K562 (cell line): ENCODE results near the gene TEX38. TPM values are rescaled to one million over a fixed set of nuclear protein-coding genes. Genes with fewer than 3 reads are reported as not detected.

ENCODE experiments used
- ATAC-seq: fragments of 200-7000 bp; cut with Tn5 transposase; 3 replicates; pipeline ENCODE4 v1.9.1; 2020; ENCODE audit warnings: moderate library complexity
- BruUV-seq: library from RNA; stranded (reverse); fragments of 400-500 nt; replicated peaks from 2 replicates; lab custom pipeline; 2021; lab: Mats Ljungman, UMichigan
- CTCF ChIA-PET: fragments of 300-600 bp; formaldehyde crosslinking; extraction: SDS; loops from one replicate; lab custom pipeline; 2021; ENCODE audit warnings: low intra/inter-chr PET ratio; lab: Yijun Ruan, JAX
- POLR2A ChIA-PET: fragments of 300-600, 350-650 bp; sonication (Branson Sonifier 250); formaldehyde crosslinking; extraction: SDS; loops from one replicate; lab custom pipeline; 2021; ENCODE audit warnings: antibody characterized with exemption, inconsistent platforms; lab: Yijun Ruan, JAX
- DNase-seq, 4 experiments: peaks; one replicate each; pipeline versions ENCODE4 v3.0.0 to v3.0.0-alpha.2; 2011 to 2018; ENCODE audit warnings: low spot score in 3 of 4, mixed read lengths in 3 of 4; ENCODE audit errors: extremely low read depth in 1 of 4
- FAIRE-seq: peaks from 2 replicates; lab custom pipeline; 2011; peaks lifted over from hg19 to GRCh38; lab: Jason Lieb, UNC
- H2AFZ ChIP-seq: 2 replicates; pipeline ENCODE4 v1.6.0; 2011; ENCODE audit warnings: low read depth, low read length, control low read depth, inconsistent platforms
- H3K27ac ChIP-seq: fragments of 200-600 bp; 3 replicates; pipeline ENCODE4 v1.8.0; 2011; ENCODE audit warnings: low read depth, mild to moderate bottlenecking, control low read depth, inconsistent platforms, low read length, moderate library complexity, mixed read lengths; ENCODE audit errors: extremely low read depth
- H3K27me3 ChIP-seq, 2 experiments: fragments of 300-600 bp in 1 of 2; 2 replicates in 1 of 2; 3 replicates in 1 of 2; pipeline versions ENCODE4 v1.6.0 to v1.8.0; 2011; ENCODE audit warnings: inconsistent platforms in 2 of 2, low read length in 2 of 2, mild to moderate bottlenecking in 1 of 2, mixed read lengths in 1 of 2, moderate library complexity in 1 of 2; ENCODE audit not compliant: control insufficient read depth in 2 of 2, insufficient read depth in 2 of 2
- H3K36me3 ChIP-seq: fragments of 300-600 bp; 3 replicates; pipeline ENCODE4 v1.8.0; 2011; ENCODE audit warnings: mild to moderate bottlenecking, low read length, inconsistent platforms; ENCODE audit not compliant: control insufficient read depth, insufficient read depth
- H3K4me1 ChIP-seq, 2 experiments: fragments of 200-600 bp in 1 of 2; replicated peaks in 1 of 2; 2 replicates in 1 of 2; 3 replicates in 1 of 2; pipeline versions ENCODE4 v1.5.1 to v1.8.0; 2011; ENCODE audit warnings: inconsistent platforms in 2 of 2, low read length in 2 of 2, mild to moderate bottlenecking in 1 of 2, mixed read lengths in 1 of 2, moderate library complexity in 1 of 2; ENCODE audit not compliant: control insufficient read depth in 2 of 2, insufficient read depth in 2 of 2
- H3K4me2 ChIP-seq: 2 replicates; pipeline ENCODE4 v1.6.1; 2011; ENCODE audit warnings: low read length, control low read depth, inconsistent platforms, mixed read lengths; ENCODE audit not compliant: insufficient read depth
- H3K4me3 ChIP-seq: fragments of 200-600 bp; sonication (generic), shearing (Covaris generic); 2 replicates; pipeline ENCODE4 v1.5.1; 2016; ENCODE audit warnings: control low read depth, inconsistent platforms
- H3K79me2 ChIP-seq: fragments of 200-600 bp; 3 replicates; pipeline ENCODE4 v1.8.0; 2011; ENCODE audit warnings: low read length, inconsistent platforms; ENCODE audit not compliant: control insufficient read depth, insufficient read depth
- H3K9ac ChIP-seq, 2 experiments: 2 replicates each; pipeline versions ENCODE4 v1.6.0 to v1.6.1; 2011; ENCODE audit warnings: low read depth in 2 of 2, low read length in 2 of 2, control low read depth in 1 of 2, inconsistent platforms in 1 of 2, mild to moderate bottlenecking in 1 of 2, mixed read lengths in 1 of 2; ENCODE audit not compliant: insufficient read depth in 1 of 2
- H3K9me1 ChIP-seq: one replicate; pipeline ENCODE4 v1.6.0; 2011; ENCODE audit warnings: inconsistent platforms, mild to moderate bottlenecking, low read length, moderate library complexity; ENCODE audit not compliant: control insufficient read depth, insufficient read depth
- H3K9me3 ChIP-seq: replicated peaks from 2 replicates; pipeline ENCODE4 v1.5.1; 2011; ENCODE audit warnings: low read depth, low read length, inconsistent platforms; ENCODE audit not compliant: control insufficient read depth, insufficient read depth
- H4K20me1 ChIP-seq: replicated peaks from 2 replicates; pipeline ENCODE4 v1.6.1; 2011; ENCODE audit warnings: low read length, inconsistent platforms, mixed read lengths; ENCODE audit not compliant: control insufficient read depth, insufficient read depth
- ATF3 ChIP-seq, 2 experiments: fragments of 450-650 bp in 1 of 2; sonication (generic) in 1 of 2; formaldehyde crosslinking in 1 of 2; IDR thresholded peaks in 1 of 2; conservative IDR thresholded peaks in 1 of 2; 2 replicates each; pipeline versions ENCODE4 v1.6.1 to v1.8.1; 2016 to 2023; ENCODE audit warnings: mild to moderate bottlenecking in 2 of 2, moderate library complexity in 2 of 2, inconsistent platforms in 1 of 2, missing genetic modification reagents in 1 of 2
- CEBPB ChIP-seq: fragments of 450-650 bp; IDR thresholded peaks from 2 replicates; pipeline ENCODE4 v1.6.1; 2016; ENCODE audit warnings: missing genetic modification characterization, missing compliant biosample characterization
- CEBPG ChIP-seq, 3 experiments: fragments of 200-800 bp in 1 of 3; sonication (Bioruptor generic) in 1 of 3; sonication (generic) in 1 of 3; formaldehyde crosslinking in 1 of 3; IDR thresholded peaks in 2 of 3; conservative IDR thresholded peaks in 1 of 3; 2 replicates each; pipeline versions ENCODE4 v1.6.1 to v1.8.0; 2016 to 2022; ENCODE audit warnings: missing compliant biosample characterization in 2 of 3, missing genetic modification characterization in 2 of 3, mild to moderate bottlenecking in 1 of 3, missing genetic modification reagents in 1 of 3
- KDM1A ChIP-seq, 2 experiments: fragments of 450-650 bp; IDR thresholded peaks; 2 replicates each; pipeline ENCODE4 v1.6.1; 2016; ENCODE audit warnings: mild to moderate bottlenecking in 2 of 2
- TOE1 ChIP-seq, 2 experiments: fragments of 450-650 bp in 1 of 2; sonication (generic) in 1 of 2; formaldehyde crosslinking in 1 of 2; IDR thresholded peaks; 2 replicates each; pipeline versions ENCODE4 v1.7.1 to v1.8.0; 2016 to 2022; ENCODE audit warnings: borderline replicate concordance in 2 of 2, mild to moderate bottlenecking in 2 of 2, antibody characterized with exemption in 1 of 2, inconsistent platforms in 1 of 2, low read depth in 1 of 2, missing genetic modification reagents in 1 of 2, moderate library complexity in 1 of 2
- WGBS: fragments of 100-300 bp; shearing (Covaris generic); methylation state at CpG from one replicate; pipeline ENCODE4 v1.1.6; 2016; ENCODE audit warnings: low coverage, mixed read lengths; ENCODE audit not compliant: insufficient coverage; ENCODE audit errors: missing lambda C conversion rate; 5-methylcytosine and 5-hydroxymethylcytosine counted together
- in situ Hi-C: fragments of 300-500 bp; cut with MboI; formaldehyde crosslinking; loops from 4 replicates; pipeline ENCODE4 v1.15.0; 2018; ENCODE audit warnings: inconsistent platforms, mixed read lengths
- intact Hi-C: fragments of 100-400 bp; cut with micrococcal nuclease; formaldehyde crosslinking; loops from 2 replicates; pipeline ENCODE4 v1.14.2; 2022
- polyA plus RNA-seq, 8 experiments: library from polyadenylated mRNA; depleted of rRNA in 4 of 8; stranded (reverse) in 5 of 8; unstranded in 3 of 8; fragments of >200 nt; fragmentation: Nextera tagmentation in 2 of 8; fragmentation: Illumina TruSeq in 1 of 8; extraction: Ambion mirVana in 2 of 8; extraction: Trizol in 1 of 8; gene quantifications; 2 replicates each; pipeline versions ENCODE4 v1.2.1 to v1.2.3, GENCODE V29; 2011 to 2014; ENCODE audit warnings: inconsistent platforms in 1 of 8, missing spikeins in 1 of 8
- total RNA-seq, 7 experiments: library from RNA; depleted of rRNA in 6 of 7; stranded (reverse); fragments of >200 nt in 6 of 7; fragmentation: Illumina TruSeq in 2 of 7; extraction: Trizol in 2 of 7; gene quantifications; 2 replicates each; pipeline versions ENCODE4 v1.2.1 to v1.2.3, GENCODE V29; 2011 to 2021; ENCODE audit warnings: low replicate concordance in 1 of 7

Gene TEX38
- total and polyA plus RNA-seq, 9 of the 15 experiments (the other 6 are each of a cell fraction or from before 2014, with no cell fraction given), result not detected

- no peak overlapping the region for H3K9ac ChIP-seq
- H3K4me3 ChIP-seq, result no peak overlapping the region
- FAIRE-seq (no peak), DNase-seq (no peak), ATAC-seq (peak; percentile 38; the same call in 2 of the 3 replicates)
- H3K79me2 ChIP-seq, result 0 out of 3 replicates have a peak, but pooled peaks cover 5% of the 10 kb centered on the region
- no peak overlapping the region for H2AFZ ChIP-seq
- no peak overlapping the region for H3K4me2 ChIP-seq
- CTCF ChIA-PET, result no interaction called here
- H4K20me1 ChIP-seq, result no peaks in the 10 kb centered on the region
- no peaks in the 10 kb centered on the region for H3K9me1 ChIP-seq
- H3K9me3 ChIP-seq, result no peaks in the 10 kb centered on the region
- in situ Hi-C loops, result no loop called here
- H3K36me3 ChIP-seq, result peaks cover 83% of the 10 kb centered on the region
- no peaks in the 10 kb centered on the region for H3K4me1 ChIP-seq
- TF ChIP-seq CEBPG (CRISPR knock-in tag; IDR thresholded peaks at IDR 0.05), result no peak
- peak; percentile 32 to 50; a peak in 2 of 4 replicates for TF ChIP-seq CEBPG (tag; conservative IDR thresholded peaks at IDR 0.05 in 1 of 2, IDR thresholded peaks at IDR 0.05 in 1 of 2)
- no peak for TF ChIP-seq KDM1A (IDR thresholded peaks at IDR 0.05)
- peak; percentile 68 for TF ChIP-seq ATF3 (IDR thresholded peaks at IDR 0.05)
- no peak for TF ChIP-seq ATF3 (CRISPR knock-in tag; conservative IDR thresholded peaks at IDR 0.05)
- no peak for TF ChIP-seq TOE1 (IDR thresholded peaks at IDR 0.05; ENCODE audit: borderline replicate concordance)
- TF ChIP-seq TOE1 (CRISPR knock-in tag; IDR thresholded peaks at IDR 0.05; ENCODE audit: borderline replicate concordance, low read depth), result no peak
- 0 out of 2 replicates have a peak, but pooled peaks have one; percentile 28 for TF ChIP-seq CEBPB
- POLR2A ChIA-PET, result interaction anchor here (0.6 to 1.8 kb wide), 5 partner anchors 11 to 19 kb away, joined by 3 to 5 read pairs (median 4); no protein-coding TSS in a partner anchor
- 52% methylated on average over 3 of the region's 3 CpGs for WGBS
- H3K27ac ChIP-seq, result no peak overlapping the region
- no peaks in the 10 kb centered on the region for H3K27me3 ChIP-seq
- no TSS peak for BruUV-seq
- intact Hi-C loops, result no loop called here
Observed at GRCh38 chr1:46703927-46704641, 32.4 kb downstream of the TEX38 start.
